ENCODE data around the gene PRPF31.

DNA sequence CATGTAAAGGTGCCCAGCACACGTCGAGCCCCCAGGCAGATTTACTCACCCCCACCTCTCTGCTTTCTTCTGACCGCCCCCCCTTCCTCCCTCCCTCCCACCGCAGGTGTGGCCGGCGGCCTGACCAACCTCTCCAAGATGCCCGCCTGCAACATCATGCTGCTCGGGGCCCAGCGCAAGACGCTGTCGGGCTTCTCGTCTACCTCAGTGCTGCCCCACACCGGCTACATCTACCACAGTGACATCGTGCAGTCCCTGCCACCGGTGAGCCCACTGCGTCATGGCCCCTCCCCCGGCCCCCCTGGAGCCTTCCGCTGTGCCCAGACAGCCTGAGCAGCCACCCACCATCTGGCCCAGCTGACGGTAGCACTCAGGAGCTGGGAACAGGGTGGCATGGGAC is 8.8 kb downstream of the PRPF31 start:
- TF ChIP-seq CTCF (IDR thresholded peaks at IDR 0.05), result no peak
- TF ChIP-seq POLR2A (IDR thresholded peaks at IDR 0.05), result no peak

All from thyroid gland (tissue), 4 donors.